ENCODE results near the gene ATP1A1.

GRCh38 chr1:116356673-116357072 is 16.4 kb upstream of the ATP1A1 start:
- TF ChIP-seq NANOG (IDR thresholded peaks at IDR 0.05; ENCODE audit: borderline replicate concordance) (no peak), CTCF (conservative IDR thresholded peaks at IDR 0.05; ENCODE audit: low read depth in 2 of 2) (no peak), CREB1 (CRISPR knock-in tag; IDR thresholded peaks at IDR 0.05; ENCODE audit: low read depth) (no peak), EZH2 (IDR thresholded peaks at IDR 0.05; ENCODE audit: low read depth, unreplicated experiment) (no peak), POLR2AphosphoS5 (IDR thresholded peaks at IDR 0.05; ENCODE audit: low read depth) (no peak), REST (IDR thresholded peaks at IDR 0.05; ENCODE audit: unreplicated experiment) (no peak)
